ENCODE results near the gene PHF19.

GRCh38 chr9:120893611-120894307 lies 16.8 kb upstream of the PHF19 start:
- TF ChIP-seq EP300 (IDR thresholded peaks at IDR 0.05; ENCODE audit: borderline replicate concordance in 1 of 2, low read depth in 1 of 2, low read length in 1 of 2), result no peak
- TF ChIP-seq FOXM1 (IDR thresholded peaks at IDR 0.05; ENCODE audit: low read depth), result no peak
- TF ChIP-seq USF2 (IDR thresholded peaks at IDR 0.05; ENCODE audit: borderline replicate concordance, low read depth, low read length), result no peak
- no peak for TF ChIP-seq MEF2A (IDR thresholded peaks at IDR 0.05; ENCODE audit: borderline replicate concordance, low read depth)
- no peak for TF ChIP-seq REST (IDR thresholded peaks at IDR 0.05; ENCODE audit: low read depth, low read length)
- no peak for TF ChIP-seq YY1 (IDR thresholded peaks at IDR 0.05; ENCODE audit: low read depth)
- TF ChIP-seq POLR2AphosphoS5 (IDR thresholded peaks at IDR 0.05; ENCODE audit: low read depth, low read length), result no peak
